ENCODE measurements around the gene SYT5. TPM values are rescaled to one million over a fixed set of nuclear protein-coding genes. Genes with fewer than 3 reads are reported as not detected.

SYT5 gene
- total RNA-seq, 2 donors from 2014 or later: 0.44 to 1.9 TPM

DNA sequence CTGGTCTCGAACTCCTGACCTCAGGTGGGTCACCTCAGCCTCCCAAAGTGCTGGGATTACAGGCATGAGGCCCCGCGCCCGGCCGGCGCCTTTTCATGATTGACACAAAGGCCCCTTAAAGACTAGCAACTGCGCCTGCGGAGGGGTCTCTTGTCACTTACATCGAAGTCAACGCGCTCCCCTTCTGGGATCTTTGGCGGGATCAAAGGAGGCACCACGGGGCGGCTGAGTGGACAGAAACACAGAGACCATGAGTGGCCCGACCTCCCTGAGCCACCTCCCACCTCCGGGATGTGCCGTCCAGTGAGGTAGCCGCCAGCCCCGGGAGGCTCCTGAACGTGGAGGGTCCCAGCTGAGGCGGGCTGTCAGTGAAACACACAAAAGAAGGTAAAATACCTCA lies 38.4 kb downstream of the SYT5 start:
- ATAC-seq (replicated peaks in 1 of 2) (no peak), DNase-seq (no peak)
- H3K27ac Mint-ChIP-seq: no peak overlapping the region
- no peak overlapping the region for H3K4me3 Mint-ChIP-seq
- H3K27me3 Mint-ChIP-seq (ENCODE audit: low read depth): peaks cover 29% of the 10 kb centered on the region
- H3K4me1 Mint-ChIP-seq (ENCODE audit: low read depth): peaks cover 5% of the 10 kb centered on the region
- H3K36me3 Mint-ChIP-seq (ENCODE audit: insufficient read depth in 2 of 2): no peaks in the 10 kb centered on the region
- no peaks in the 10 kb centered on the region for H3K9me3 Mint-ChIP-seq

DNA sequence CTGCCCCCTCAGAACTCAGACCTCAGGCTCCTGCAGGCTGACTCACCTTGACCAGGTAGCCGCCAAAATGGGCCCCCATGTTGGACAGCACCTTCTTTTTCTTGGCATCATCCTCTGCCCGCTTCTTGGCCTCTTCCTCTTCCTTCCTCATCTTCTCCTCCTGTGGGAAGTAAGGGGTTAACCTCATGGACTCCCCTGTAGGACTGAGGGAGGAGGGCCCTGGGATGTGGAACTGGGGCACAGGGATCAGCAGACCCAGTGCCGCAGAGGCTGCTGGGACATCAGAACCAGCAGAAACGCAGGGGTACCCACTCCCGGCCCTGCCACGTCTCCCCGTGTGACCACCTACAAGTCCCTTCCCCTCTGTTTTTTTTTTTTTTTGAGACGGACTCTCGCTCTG lies 42.2 kb downstream of the SYT5 start:
- H3K27ac Mint-ChIP-seq: no peak overlapping the region
- peaks cover 5% of the 10 kb centered on the region for H3K4me1 Mint-ChIP-seq (ENCODE audit: low read depth)
- ATAC-seq (replicated peaks in 1 of 2) (no peak), DNase-seq (no peak)
- no peaks in the 10 kb centered on the region for H3K36me3 Mint-ChIP-seq (ENCODE audit: insufficient read depth in 2 of 2)
- no peaks in the 10 kb centered on the region for H3K9me3 Mint-ChIP-seq
- H3K27me3 Mint-ChIP-seq (ENCODE audit: low read depth): peaks cover 9% of the 10 kb centered on the region
- no peak overlapping the region for H3K4me3 Mint-ChIP-seq

GRCh38 chr19:55136399-55137102 lies 43.5 kb downstream of the SYT5 start:
- DNase-seq (no peak), ATAC-seq (replicated peaks in 1 of 2) (no peak)
- peaks cover 5% of the 10 kb centered on the region for H3K4me1 Mint-ChIP-seq (ENCODE audit: low read depth)
- no peaks in the 10 kb centered on the region for H3K36me3 Mint-ChIP-seq (ENCODE audit: insufficient read depth in 2 of 2)
- H3K9me3 Mint-ChIP-seq: no peaks in the 10 kb centered on the region
- no peak overlapping the region for H3K4me3 Mint-ChIP-seq
- H3K27me3 Mint-ChIP-seq (ENCODE audit: low read depth): peaks cover 16% of the 10 kb centered on the region
- no peak overlapping the region for H3K27ac Mint-ChIP-seq

- Mint-ChIP-seq H3K9me3 (no peaks in the 10 kb centered on the region), H3K27ac (no peak overlapping the region)
These were observed 45.4 kb downstream of the SYT5 start for GRCh38 chr19:55134736-55135135.

GRCh38 chr19:55133639-55134444 lies 46.2 kb downstream of the SYT5 start:
- H3K27me3 Mint-ChIP-seq (ENCODE audit: low read depth): peaks cover 27% of the 10 kb centered on the region

More at GRCh38 chr19:55134736-55135135, 45.4 kb downstream of the SYT5 start:
- Mint-ChIP-seq H3K4me3 (no peak overlapping the region), H3K27me3 (ENCODE audit: low read depth) (peaks cover 27% of the 10 kb centered on the region), H3K36me3 (ENCODE audit: insufficient read depth in 2 of 2) (no peaks in the 10 kb centered on the region), H3K4me1 (ENCODE audit: low read depth) (no peaks in the 10 kb centered on the region)
- ATAC-seq (replicated peaks in 1 of 2): no peak
- no peak for DNase-seq

DNA sequence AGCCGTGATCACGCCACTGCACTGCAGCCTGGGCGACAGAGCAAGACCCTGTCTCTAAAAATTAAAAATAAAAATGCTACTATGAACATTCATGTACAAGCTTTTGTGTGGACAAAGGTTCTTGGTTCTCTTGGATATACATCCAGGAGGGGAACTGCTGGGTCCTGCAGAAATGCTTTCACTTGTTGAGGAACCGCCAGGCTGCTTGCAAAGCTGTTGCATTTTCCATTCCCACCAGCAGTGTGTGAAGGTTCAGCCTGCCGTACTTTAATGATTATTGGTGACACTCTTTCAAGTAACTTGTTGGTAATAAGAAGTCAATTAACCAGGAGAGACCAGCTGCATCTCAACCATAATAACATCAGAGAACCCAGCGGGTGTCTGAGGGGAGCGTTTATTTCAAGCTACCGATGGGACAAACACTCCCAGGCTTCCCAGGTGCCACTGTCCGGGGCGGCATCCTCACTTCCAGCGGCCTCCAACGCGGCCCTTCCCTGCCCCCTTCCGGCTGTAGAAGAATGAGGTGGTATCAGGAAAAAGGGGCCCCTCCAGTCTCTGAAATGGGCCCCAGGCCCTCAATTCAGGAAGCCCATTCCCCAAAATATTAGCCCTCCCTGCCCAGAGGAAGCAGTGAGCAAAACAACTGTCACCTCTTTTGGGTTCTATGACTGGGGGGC lies 47.5 kb downstream of the SYT5 start:
- DNase-seq (no peak), ATAC-seq (replicated peaks in 1 of 2) (no peak)
- no peaks in the 10 kb centered on the region for H3K9me3 Mint-ChIP-seq
- H3K4me1 Mint-ChIP-seq (ENCODE audit: low read depth): no peaks in the 10 kb centered on the region
- no peaks in the 10 kb centered on the region for H3K36me3 Mint-ChIP-seq (ENCODE audit: insufficient read depth in 2 of 2)
- H3K27ac Mint-ChIP-seq: no peak overlapping the region
- peaks cover 27% of the 10 kb centered on the region for H3K27me3 Mint-ChIP-seq (ENCODE audit: low read depth)
- H3K4me3 Mint-ChIP-seq: no peak overlapping the region

More at GRCh38 chr19:55133639-55134444, 46.2 kb downstream of the SYT5 start:
- Mint-ChIP-seq H3K27ac (no peak overlapping the region), H3K4me1 (ENCODE audit: low read depth) (no peaks in the 10 kb centered on the region), H3K4me3 (no peak overlapping the region), H3K9me3 (no peaks in the 10 kb centered on the region), H3K36me3 (ENCODE audit: insufficient read depth in 2 of 2) (no peaks in the 10 kb centered on the region)
- no peak for ATAC-seq (replicated peaks in 1 of 2)
- DNase-seq: no peak

DNA sequence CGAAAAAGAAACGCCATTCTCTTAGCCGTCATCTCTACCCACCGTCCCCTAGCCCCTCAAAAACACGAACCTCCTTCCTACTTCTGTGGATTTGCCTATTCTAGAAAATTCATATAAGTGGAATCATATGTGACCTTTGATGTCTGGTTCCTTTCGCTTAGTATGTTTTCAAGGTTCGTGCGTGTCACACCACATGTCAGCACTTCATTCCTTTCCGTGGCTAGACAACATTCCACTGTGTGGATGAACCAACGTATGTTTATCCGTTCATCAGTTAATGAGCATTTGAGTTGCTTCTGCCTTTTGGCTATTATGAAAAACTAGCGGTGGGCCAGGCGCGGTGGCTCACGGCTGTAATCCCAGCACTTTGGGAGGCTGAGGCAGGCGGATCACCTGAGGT lies 48.7 kb downstream of the SYT5 start:
- H3K4me1 Mint-ChIP-seq (ENCODE audit: low read depth): no peaks in the 10 kb centered on the region
- H3K9me3 Mint-ChIP-seq: no peaks in the 10 kb centered on the region
- H3K27ac Mint-ChIP-seq: no peak overlapping the region
- H3K27me3 Mint-ChIP-seq (ENCODE audit: low read depth): peaks cover 34% of the 10 kb centered on the region
- no peak for DNase-seq
- H3K4me3 Mint-ChIP-seq: no peak overlapping the region
- ATAC-seq (replicated peaks in 1 of 2): no peak
- H3K36me3 Mint-ChIP-seq (ENCODE audit: insufficient read depth in 2 of 2): no peaks in the 10 kb centered on the region

Other genes starting within 250 kb of the SYT5 start
- not detected for gene NLRP7, start 232.8 kb downstream of the SYT5 start, total RNA-seq
- 1 to 10 TPM; 6.6 to 9.9 TPM for gene NLRP2, start 213.9 kb downstream of the SYT5 start, total RNA-seq
- under 1 TPM; 0.24 to 0.39 TPM for gene GP6, start 142.0 kb downstream of the SYT5 start, total RNA-seq
- 10 to 100 TPM; 11.5 to 13.8 TPM for gene RDH13, start 117.1 kb downstream of the SYT5 start, total RNA-seq
- gene EPS8L1, start 104.4 kb downstream of the SYT5 start, total RNA-seq: 1 to 10 TPM; 3.8 to 5.3 TPM
- gene PPP1R12C, start 62.7 kb downstream of the SYT5 start, total RNA-seq: 10 to 100 TPM; 65.7 to 71.6 TPM
- gene TNNT1, start 31.1 kb downstream of the SYT5 start, total RNA-seq: 1 to 10 TPM in 1 of 2 donors, under 1 TPM in 1; 0.49 to 1.3 TPM
- gene TNNI3, start 22.6 kb downstream of the SYT5 start, total RNA-seq: under 1 TPM in 1 of 2 donors, not detected in 1; 0.91 TPM
- under 1 TPM; 0.46 TPM for gene DNAAF3, start 13.7 kb downstream of the SYT5 start, total RNA-seq
- gene PTPRH, start 29.2 kb upstream of the SYT5 start, total RNA-seq: not detected
- gene TMEM86B, start 48.5 kb upstream of the SYT5 start, total RNA-seq: 10 to 100 TPM in 1 of 2 donors, 1 to 10 TPM in 1; 8.5 to 12.8 TPM
- gene PPP6R1, start 78.7 kb upstream of the SYT5 start, total RNA-seq: 100 to 1,000 TPM; 177 to 202 TPM
- gene HSPBP1, start 99.8 kb upstream of the SYT5 start, total RNA-seq: 10 to 100 TPM; 23.9 to 31.1 TPM
- 10 to 100 TPM; 13.0 to 19.6 TPM for gene BRSK1, start 103.7 kb upstream of the SYT5 start, total RNA-seq
- not detected for gene TMEM150B, start 145.1 kb upstream of the SYT5 start, total RNA-seq
- 10 to 100 TPM; 29.2 to 31.3 TPM for gene KMT5C, start 159.6 kb upstream of the SYT5 start, total RNA-seq
- 1 to 10 TPM; 3.1 to 7.4 TPM for gene COX6B2, start 174.4 kb upstream of the SYT5 start, total RNA-seq
- under 1 TPM in 1 of 2 donors, not detected in 1; 0.07 TPM for gene GARIN5B, start 183.0 kb upstream of the SYT5 start, total RNA-seq
- 1 to 10 TPM; 4.0 to 5.4 TPM for gene IL11, start 190.2 kb upstream of the SYT5 start, total RNA-seq
- gene TMEM190, start 196.5 kb upstream of the SYT5 start, total RNA-seq: not detected
- gene TMEM238, start 204.0 kb upstream of the SYT5 start, total RNA-seq: 10 to 100 TPM in 1 of 2 donors, 1 to 10 TPM in 1; 7.5 to 11.7 TPM
- 1,000 to 10,000 TPM; 3,217 to 3,413 TPM for gene RPL28, start 205.6 kb upstream of the SYT5 start, total RNA-seq
- gene UBE2S, start 227.5 kb upstream of the SYT5 start, total RNA-seq: 100 to 1,000 TPM; 192 to 223 TPM